Ovary (tissue), 3 donors: ENCODE data around the gene FABP6.

Experiments used
- EP300 ChIP-seq: sonication (generic); formaldehyde crosslinking; IDR thresholded peaks from one replicate; pipeline ENCODE4 v1.6.1; 2017; ENCODE audit warnings: antibody characterized with exemption
- POLR2A ChIP-seq: fragments of 450-650 bp; IDR thresholded peaks from one replicate; pipeline ENCODE4 v1.6.1; 2017; ENCODE audit warnings: antibody characterized with exemption, mild to moderate bottlenecking, moderate library complexity
- TF ChIP-seq, protein P1 (sequence below), 3 donors: fragments of 450-650 bp in 2 of 3; fragments of 200-600 bp in 1 of 3; IDR thresholded peaks; one replicate each; pipeline versions ENCODE4 v1.5.1 to v1.8.0; 2016 to 2022; ENCODE audit warnings: antibody characterized with exemption in 3 of 3, mild to moderate bottlenecking in 1 of 3
- donor health status: DM: no; HTN: no; CAD: no.

DNA sequence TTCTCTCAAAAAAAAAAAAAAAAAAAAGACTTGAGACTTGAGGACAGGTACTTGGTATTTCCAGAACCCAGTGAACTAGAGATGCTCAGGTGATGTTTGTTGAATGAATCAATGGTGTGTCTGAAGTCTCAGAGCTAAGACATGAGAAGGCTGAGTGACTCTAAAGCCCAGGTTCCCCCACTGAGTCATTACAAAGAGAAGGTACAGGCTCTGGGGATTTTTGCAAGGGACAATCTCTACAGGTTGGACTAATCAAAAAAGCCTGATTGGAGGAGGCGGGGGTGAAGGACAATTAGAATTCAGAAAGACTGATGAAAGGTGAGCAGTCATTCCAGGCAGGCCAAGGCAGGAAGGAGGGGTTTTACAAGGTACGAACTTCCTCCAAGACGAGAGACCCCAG, 8.2 kb upstream of the FABP6 start:
- TF ChIP-seq, protein P1, sequence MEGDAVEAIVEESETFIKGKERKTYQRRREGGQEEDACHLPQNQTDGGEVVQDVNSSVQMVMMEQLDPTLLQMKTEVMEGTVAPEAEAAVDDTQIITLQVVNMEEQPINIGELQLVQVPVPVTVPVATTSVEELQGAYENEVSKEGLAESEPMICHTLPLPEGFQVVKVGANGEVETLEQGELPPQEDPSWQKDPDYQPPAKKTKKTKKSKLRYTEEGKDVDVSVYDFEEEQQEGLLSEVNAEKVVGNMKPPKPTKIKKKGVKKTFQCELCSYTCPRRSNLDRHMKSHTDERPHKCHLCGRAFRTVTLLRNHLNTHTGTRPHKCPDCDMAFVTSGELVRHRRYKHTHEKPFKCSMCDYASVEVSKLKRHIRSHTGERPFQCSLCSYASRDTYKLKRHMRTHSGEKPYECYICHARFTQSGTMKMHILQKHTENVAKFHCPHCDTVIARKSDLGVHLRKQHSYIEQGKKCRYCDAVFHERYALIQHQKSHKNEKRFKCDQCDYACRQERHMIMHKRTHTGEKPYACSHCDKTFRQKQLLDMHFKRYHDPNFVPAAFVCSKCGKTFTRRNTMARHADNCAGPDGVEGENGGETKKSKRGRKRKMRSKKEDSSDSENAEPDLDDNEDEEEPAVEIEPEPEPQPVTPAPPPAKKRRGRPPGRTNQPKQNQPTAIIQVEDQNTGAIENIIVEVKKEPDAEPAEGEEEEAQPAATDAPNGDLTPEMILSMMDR (IDR thresholded peaks at IDR 0.05): no peak
- no peak for TF ChIP-seq POLR2A
- TF ChIP-seq EP300: no peak
